Activated CD8-positive, alpha-beta T cell treated with anti-CD3 and anti-CD28 coated beads, Interleukin-2, amount 10 ng/mL, durations not matched to agents 7 days and 5 days (primary cell): ENCODE data around the gene FES. TPM values are rescaled to one million over a fixed set of nuclear protein-coding genes. Genes with fewer than 3 reads are reported as not detected.
"Not testable (repeated sequence)": the region's sequence is repeated elsewhere in the genome, so short reads cannot be mapped to it uniquely, and the experiment has no call there.

ENCODE experiments used
- ATAC-seq: fragments of 150-1000 bp; cut with Tn5 transposase; one replicate; pipeline ENCODE4 v1.10.0; 2021; ENCODE audit warnings: moderate library complexity
- CTCF ChIA-PET: fragments of 350-600 bp; sonication (Branson Sonifier 250); formaldehyde crosslinking; loops from one replicate; lab custom pipeline; 2021; ENCODE audit warnings: antibody characterized with exemption; lab: Charles Lee
- POLR2A ChIA-PET: fragments of 350-600 bp; sonication (Branson Sonifier 250); formaldehyde crosslinking; loops from one replicate; lab custom pipeline; 2021; ENCODE audit warnings: antibody characterized with exemption; lab: Charles Lee
- DNase-seq: peaks from one replicate; pipeline ENCODE4 v3.0.0-alpha.2; 2020
- H3K27ac Mint-ChIP-seq: one replicate; pipeline ENCODE4 v1.8.0; 2021; ENCODE audit warnings: mild to moderate bottlenecking, mixed read lengths
- H3K27me3 Mint-ChIP-seq: one replicate; pipeline ENCODE4 v1.8.0; 2021; ENCODE audit warnings: low read depth, mixed read lengths
- H3K36me3 Mint-ChIP-seq: one replicate; pipeline ENCODE4 v1.8.0; 2021; ENCODE audit warnings: low read depth, mixed read lengths
- H3K4me1 Mint-ChIP-seq: one replicate; pipeline ENCODE4 v1.8.0; 2021; ENCODE audit warnings: low read depth, mixed read lengths
- H3K4me3 Mint-ChIP-seq: one replicate; pipeline ENCODE4 v1.8.0; 2021; ENCODE audit warnings: mild to moderate bottlenecking, mixed read lengths
- H3K9me3 Mint-ChIP-seq: one replicate; pipeline ENCODE4 v1.8.0; 2022; ENCODE audit warnings: mixed read lengths; ENCODE audit not compliant: insufficient read depth
- total RNA-seq, 2 experiments: library from RNA; stranded (reverse); gene quantifications; one replicate each; pipeline ENCODE4 v1.2.3, GENCODE V29; 2021

Gene FES
- total RNA-seq, 2 experiments from 2014 or later = 10.5 to 11.1 TPM

- POLR2A ChIA-PET = interaction anchor here (0.6 to 8.8 kb wide), 3 partner anchors 8 to 185 kb away, joined by 3 to 110 read pairs (median 5); partner anchors contain the start of genes HDDC3 and UNC45A
- H3K27ac Mint-ChIP-seq = no peak overlapping the region
Observed at GRCh38 chr15:90905306-90906180, 21.2 kb downstream of the FES start.

GRCh38 chr15:90906181-90906849, 22.0 kb downstream of the FES start:
- Mint-ChIP-seq H3K4me1 (peaks cover 25% of the 10 kb centered on the region), H3K27ac (no peak overlapping the region), H3K27me3 (no peaks in the 10 kb centered on the region), H3K36me3 (peaks cover 50% of the 10 kb centered on the region), H3K4me3 (no peak overlapping the region), H3K9me3 (no peaks in the 10 kb centered on the region)
- ChIA-PET CTCF (interaction anchor here (17.2 kb wide), 1 partner anchor 24 kb away, joined by 328 read pairs; the partner anchor contains the start of genes HDDC3 and UNC45A), POLR2A (interaction anchor here (8.8 kb wide), 1 partner anchor 26 kb away, joined by 110 read pairs; the partner anchor contains the start of genes HDDC3 and UNC45A)
- DNase-seq (no peak), ATAC-seq (no peak)

More at GRCh38 chr15:90905306-90906180, 21.2 kb downstream of the FES start:
- CTCF ChIA-PET = interaction anchor here (0.9 to 17.2 kb wide), 2 partner anchors 13 to 25 kb away, joined by 5 to 328 read pairs; partner anchors contain the start of genes HDDC3 and UNC45A
- DNase-seq (no peak), ATAC-seq (no peak)
- Mint-ChIP-seq H3K4me3 (no peak overlapping the region), H3K36me3 (peaks cover 49% of the 10 kb centered on the region), H3K9me3 (no peaks in the 10 kb centered on the region), H3K4me1 (peaks cover 28% of the 10 kb centered on the region), H3K27me3 (no peaks in the 10 kb centered on the region)

GRCh38 chr15:90907051-90907660, 22.9 kb downstream of the FES start:
- ATAC-seq (no peak), DNase-seq (no peak)
- Mint-ChIP-seq H3K36me3 (peaks cover 55% of the 10 kb centered on the region), H3K9me3 (no peaks in the 10 kb centered on the region), H3K4me1 (peaks cover 17% of the 10 kb centered on the region), H3K27ac (no peak overlapping the region), H3K4me3 (no peak overlapping the region), H3K27me3 (no peaks in the 10 kb centered on the region)
- POLR2A ChIA-PET = interaction anchor here (8.8 kb wide), 1 partner anchor 25 kb away, joined by 110 read pairs; the partner anchor contains the start of genes HDDC3 and UNC45A
- CTCF ChIA-PET = interaction anchor here (17.2 kb wide), 1 partner anchor 23 kb away, joined by 328 read pairs; the partner anchor contains the start of genes HDDC3 and UNC45A

- no peaks in the 10 kb centered on the region for H3K27me3 Mint-ChIP-seq
- ChIA-PET POLR2A (interaction anchor here (8.8 kb wide), 1 partner anchor 24 kb away, joined by 110 read pairs; the partner anchor contains the start of genes HDDC3 and UNC45A), CTCF (interaction anchor here (17.2 kb wide), 1 partner anchor 23 kb away, joined by 328 read pairs; the partner anchor contains the start of genes HDDC3 and UNC45A)
- ATAC-seq = no peak
- H3K4me3 Mint-ChIP-seq = no peak overlapping the region
- no peak for DNase-seq
- H3K36me3 Mint-ChIP-seq = peaks cover 58% of the 10 kb centered on the region
- H3K4me1 Mint-ChIP-seq = peaks cover 16% of the 10 kb centered on the region
- no peaks in the 10 kb centered on the region for H3K9me3 Mint-ChIP-seq
- peak overlapping the region; percentile 21 for H3K27ac Mint-ChIP-seq
Observed at GRCh38 chr15:90907838-90908507, 23.7 kb downstream of the FES start.

- Mint-ChIP-seq H3K4me1 (peaks cover 10% of the 10 kb centered on the region), H3K36me3 (peaks cover 71% of the 10 kb centered on the region)
- CTCF ChIA-PET = interaction anchor here (0.9 to 17.2 kb wide), 2 partner anchors 21 to 24 kb away, joined by 3 to 328 read pairs; partner anchors contain the start of genes HDDC3 and UNC45A
- H3K27me3 Mint-ChIP-seq, H3K9me3 Mint-ChIP-seq, H3K4me3 Mint-ChIP-seq, POLR2A ChIA-PET, ATAC-seq, H3K27ac Mint-ChIP-seq, DNase-seq: not testable (repeated sequence)
Observed at GRCh38 chr15:90909449-90909848, 25.1 kb downstream of the FES start.

GRCh38 chr15:90909976-90910375, 25.7 kb downstream of the FES start:
- DNase-seq = no peak
- peaks cover 73% of the 10 kb centered on the region for H3K36me3 Mint-ChIP-seq
- ChIA-PET CTCF (no interaction called here), POLR2A (no interaction called here)
- no peak overlapping the region for H3K4me3 Mint-ChIP-seq
- no peaks in the 10 kb centered on the region for H3K9me3 Mint-ChIP-seq
- H3K4me1 Mint-ChIP-seq = peaks cover 8% of the 10 kb centered on the region
- ATAC-seq = no peak
- H3K27ac Mint-ChIP-seq = no peak overlapping the region
- H3K27me3 Mint-ChIP-seq = no peaks in the 10 kb centered on the region

- H3K36me3 Mint-ChIP-seq = peaks cover 72% of the 10 kb centered on the region
Observed at GRCh38 chr15:90910441-90911301, 26.4 kb downstream of the FES start.

GRCh38 chr15:90911302-90911623, 27.0 kb downstream of the FES start:
- Mint-ChIP-seq H3K4me1 (no peaks in the 10 kb centered on the region), H3K27ac (no peak overlapping the region), H3K27me3 (no peaks in the 10 kb centered on the region), H3K9me3 (no peaks in the 10 kb centered on the region), H3K4me3 (no peak overlapping the region), H3K36me3 (peaks cover 69% of the 10 kb centered on the region)
- CTCF ChIA-PET = no interaction called here
- no peak for ATAC-seq
- DNase-seq = no peak
- POLR2A ChIA-PET = no interaction called here

More at GRCh38 chr15:90910441-90911301, 26.4 kb downstream of the FES start:
- DNase-seq (no peak), ATAC-seq (no peak)
- CTCF ChIA-PET = no interaction called here
- H3K9me3 Mint-ChIP-seq = no peaks in the 10 kb centered on the region
- no peak overlapping the region for H3K4me3 Mint-ChIP-seq
- H3K27ac Mint-ChIP-seq = no peak overlapping the region
- POLR2A ChIA-PET = no interaction called here
- H3K27me3 Mint-ChIP-seq = no peaks in the 10 kb centered on the region
- peaks cover 3% of the 10 kb centered on the region for H3K4me1 Mint-ChIP-seq

- Mint-ChIP-seq H3K36me3 (peaks cover 67% of the 10 kb centered on the region), H3K9me3 (no peaks in the 10 kb centered on the region), H3K27me3 (no peaks in the 10 kb centered on the region), H3K4me1 (no peaks in the 10 kb centered on the region), H3K27ac (no peak overlapping the region), H3K4me3 (no peak overlapping the region)
- ChIA-PET POLR2A (no interaction called here), CTCF (interaction anchor here (3.2 kb wide), 1 partner anchor 21 kb away, joined by 20 read pairs; the partner anchor contains the start of gene HDDC3)
- no peak for ATAC-seq
- DNase-seq = no peak
Observed at GRCh38 chr15:90911906-90912769, 27.8 kb downstream of the FES start.

GRCh38 chr15:90912770-90913075, 28.4 kb downstream of the FES start:
- no peaks in the 10 kb centered on the region for H3K27me3 Mint-ChIP-seq
- H3K9me3 Mint-ChIP-seq = no peaks in the 10 kb centered on the region
- no peaks in the 10 kb centered on the region for H3K4me1 Mint-ChIP-seq
- H3K36me3 Mint-ChIP-seq = peaks cover 67% of the 10 kb centered on the region
- DNase-seq (no peak), ATAC-seq (no peak)
- ChIA-PET CTCF (interaction anchor here (3.2 kb wide), 1 partner anchor 20 kb away, joined by 20 read pairs; the partner anchor contains the start of gene HDDC3), POLR2A (no interaction called here)
- H3K27ac Mint-ChIP-seq = no peak overlapping the region
- no peak overlapping the region for H3K4me3 Mint-ChIP-seq
